K562 (cell line): ENCODE results near the gene ATP4B. TPM values are rescaled to one million over a fixed set of nuclear protein-coding genes. Genes with fewer than 3 reads are reported as not detected.
"Not testable (repeated sequence)": the region's sequence is repeated elsewhere in the genome, so short reads cannot be mapped to it uniquely, and the experiment has no call there.

Experiments used
- ATAC-seq: fragments of 200-7000 bp; cut with Tn5 transposase; 3 replicates; pipeline ENCODE4 v1.9.1; 2020; ENCODE audit warnings: moderate library complexity
- BruUV-seq: library from RNA; stranded (reverse); fragments of 400-500 nt; replicated peaks from 2 replicates; lab custom pipeline; 2021; lab: Mats Ljungman, UMichigan
- CTCF ChIA-PET: fragments of 300-600 bp; formaldehyde crosslinking; extraction: SDS; loops from one replicate; lab custom pipeline; 2021; ENCODE audit warnings: low intra/inter-chr PET ratio; lab: Yijun Ruan, JAX
- POLR2A ChIA-PET: fragments of 300-600, 350-650 bp; sonication (Branson Sonifier 250); formaldehyde crosslinking; extraction: SDS; loops from one replicate; lab custom pipeline; 2021; ENCODE audit warnings: antibody characterized with exemption, inconsistent platforms; lab: Yijun Ruan, JAX
- DNase-seq, 4 experiments: peaks; one replicate each; pipeline versions ENCODE4 v3.0.0 to v3.0.0-alpha.2; 2011 to 2018; ENCODE audit warnings: low spot score in 3 of 4, mixed read lengths in 3 of 4; ENCODE audit errors: extremely low read depth in 1 of 4
- FAIRE-seq: peaks from 2 replicates; lab custom pipeline; 2011; peaks lifted over from hg19 to GRCh38; lab: Jason Lieb, UNC
- H2AFZ ChIP-seq: 2 replicates; pipeline ENCODE4 v1.6.0; 2011; ENCODE audit warnings: low read depth, low read length, control low read depth, inconsistent platforms
- H3K27ac ChIP-seq: fragments of 200-600 bp; 3 replicates; pipeline ENCODE4 v1.8.0; 2011; ENCODE audit warnings: low read depth, mild to moderate bottlenecking, control low read depth, inconsistent platforms, low read length, moderate library complexity, mixed read lengths; ENCODE audit errors: extremely low read depth
- H3K27me3 ChIP-seq, 2 experiments: fragments of 300-600 bp in 1 of 2; 2 replicates in 1 of 2; 3 replicates in 1 of 2; pipeline versions ENCODE4 v1.6.0 to v1.8.0; 2011; ENCODE audit warnings: inconsistent platforms in 2 of 2, low read length in 2 of 2, mild to moderate bottlenecking in 1 of 2, mixed read lengths in 1 of 2, moderate library complexity in 1 of 2; ENCODE audit not compliant: control insufficient read depth in 2 of 2, insufficient read depth in 2 of 2
- H3K36me3 ChIP-seq: fragments of 300-600 bp; 3 replicates; pipeline ENCODE4 v1.8.0; 2011; ENCODE audit warnings: mild to moderate bottlenecking, low read length, inconsistent platforms; ENCODE audit not compliant: control insufficient read depth, insufficient read depth
- H3K4me1 ChIP-seq, 2 experiments: fragments of 200-600 bp in 1 of 2; replicated peaks in 1 of 2; 2 replicates in 1 of 2; 3 replicates in 1 of 2; pipeline versions ENCODE4 v1.5.1 to v1.8.0; 2011; ENCODE audit warnings: inconsistent platforms in 2 of 2, low read length in 2 of 2, mild to moderate bottlenecking in 1 of 2, mixed read lengths in 1 of 2, moderate library complexity in 1 of 2; ENCODE audit not compliant: control insufficient read depth in 2 of 2, insufficient read depth in 2 of 2
- H3K4me2 ChIP-seq: 2 replicates; pipeline ENCODE4 v1.6.1; 2011; ENCODE audit warnings: low read length, control low read depth, inconsistent platforms, mixed read lengths; ENCODE audit not compliant: insufficient read depth
- H3K4me3 ChIP-seq: fragments of 200-600 bp; sonication (generic), shearing (Covaris generic); 2 replicates; pipeline ENCODE4 v1.5.1; 2016; ENCODE audit warnings: control low read depth, inconsistent platforms
- H3K79me2 ChIP-seq: fragments of 200-600 bp; 3 replicates; pipeline ENCODE4 v1.8.0; 2011; ENCODE audit warnings: low read length, inconsistent platforms; ENCODE audit not compliant: control insufficient read depth, insufficient read depth
- H3K9ac ChIP-seq, 2 experiments: 2 replicates each; pipeline versions ENCODE4 v1.6.0 to v1.6.1; 2011; ENCODE audit warnings: low read depth in 2 of 2, low read length in 2 of 2, control low read depth in 1 of 2, inconsistent platforms in 1 of 2, mild to moderate bottlenecking in 1 of 2, mixed read lengths in 1 of 2; ENCODE audit not compliant: insufficient read depth in 1 of 2
- H3K9me1 ChIP-seq: one replicate; pipeline ENCODE4 v1.6.0; 2011; ENCODE audit warnings: inconsistent platforms, mild to moderate bottlenecking, low read length, moderate library complexity; ENCODE audit not compliant: control insufficient read depth, insufficient read depth
- H3K9me3 ChIP-seq: replicated peaks from 2 replicates; pipeline ENCODE4 v1.5.1; 2011; ENCODE audit warnings: low read depth, low read length, inconsistent platforms; ENCODE audit not compliant: control insufficient read depth, insufficient read depth
- H4K20me1 ChIP-seq: replicated peaks from 2 replicates; pipeline ENCODE4 v1.6.1; 2011; ENCODE audit warnings: low read length, inconsistent platforms, mixed read lengths; ENCODE audit not compliant: control insufficient read depth, insufficient read depth
- COPS2 ChIP-seq: fragments of 450-650 bp; conservative IDR thresholded peaks from 2 replicates; pipeline ENCODE4 v1.6.1; 2016; ENCODE audit warnings: mild to moderate bottlenecking, moderate library complexity
- EP400 ChIP-seq: fragments of 450-650 bp; IDR thresholded peaks from 2 replicates; pipeline ENCODE4 v1.6.1; 2017; ENCODE audit warnings: antibody characterized with exemption, mild to moderate bottlenecking, moderate library complexity
- SMARCC2 ChIP-seq: fragments of 450-650 bp; IDR thresholded peaks from 2 replicates; pipeline ENCODE4 v1.6.1; 2017; ENCODE audit warnings: antibody characterized with exemption, moderate library complexity, mild to moderate bottlenecking, low read depth
- ZNF280A ChIP-seq: fragments of 450-650 bp; IDR thresholded peaks from 2 replicates; pipeline ENCODE4 v1.6.1; 2018; ENCODE audit warnings: mild to moderate bottlenecking, low read depth; ENCODE audit not compliant: partially characterized antibody
- ZZZ3 ChIP-seq: fragments of 450-650 bp; IDR thresholded peaks from 2 replicates; pipeline ENCODE4 v1.6.1; 2016; ENCODE audit warnings: antibody characterized with exemption, mild to moderate bottlenecking, moderate library complexity
- WGBS: fragments of 100-300 bp; shearing (Covaris generic); methylation state at CpG from one replicate; pipeline ENCODE4 v1.1.6; 2016; ENCODE audit warnings: low coverage, mixed read lengths; ENCODE audit not compliant: insufficient coverage; ENCODE audit errors: missing lambda C conversion rate; 5-methylcytosine and 5-hydroxymethylcytosine counted together
- in situ Hi-C: fragments of 300-500 bp; cut with MboI; formaldehyde crosslinking; loops from 4 replicates; pipeline ENCODE4 v1.15.0; 2018; ENCODE audit warnings: inconsistent platforms, mixed read lengths
- intact Hi-C: fragments of 100-400 bp; cut with micrococcal nuclease; formaldehyde crosslinking; loops from 2 replicates; pipeline ENCODE4 v1.14.2; 2022
- polyA plus RNA-seq, 8 experiments: library from polyadenylated mRNA; depleted of rRNA in 4 of 8; stranded (reverse) in 5 of 8; unstranded in 3 of 8; fragments of >200 nt; fragmentation: Nextera tagmentation in 2 of 8; fragmentation: Illumina TruSeq in 1 of 8; extraction: Ambion mirVana in 2 of 8; extraction: Trizol in 1 of 8; gene quantifications; 2 replicates each; pipeline versions ENCODE4 v1.2.1 to v1.2.3, GENCODE V29; 2011 to 2014; ENCODE audit warnings: inconsistent platforms in 1 of 8, missing spikeins in 1 of 8
- total RNA-seq, 7 experiments: library from RNA; depleted of rRNA in 6 of 7; stranded (reverse); fragments of >200 nt in 6 of 7; fragmentation: Illumina TruSeq in 2 of 7; extraction: Trizol in 2 of 7; gene quantifications; 2 replicates each; pipeline versions ENCODE4 v1.2.1 to v1.2.3, GENCODE V29; 2011 to 2021; ENCODE audit warnings: low replicate concordance in 1 of 7

The ATP4B gene
- total and polyA plus RNA-seq, 9 of the 15 experiments (the other 6 are each of a cell fraction or from before 2014, with no cell fraction given) = not detected

DNA sequence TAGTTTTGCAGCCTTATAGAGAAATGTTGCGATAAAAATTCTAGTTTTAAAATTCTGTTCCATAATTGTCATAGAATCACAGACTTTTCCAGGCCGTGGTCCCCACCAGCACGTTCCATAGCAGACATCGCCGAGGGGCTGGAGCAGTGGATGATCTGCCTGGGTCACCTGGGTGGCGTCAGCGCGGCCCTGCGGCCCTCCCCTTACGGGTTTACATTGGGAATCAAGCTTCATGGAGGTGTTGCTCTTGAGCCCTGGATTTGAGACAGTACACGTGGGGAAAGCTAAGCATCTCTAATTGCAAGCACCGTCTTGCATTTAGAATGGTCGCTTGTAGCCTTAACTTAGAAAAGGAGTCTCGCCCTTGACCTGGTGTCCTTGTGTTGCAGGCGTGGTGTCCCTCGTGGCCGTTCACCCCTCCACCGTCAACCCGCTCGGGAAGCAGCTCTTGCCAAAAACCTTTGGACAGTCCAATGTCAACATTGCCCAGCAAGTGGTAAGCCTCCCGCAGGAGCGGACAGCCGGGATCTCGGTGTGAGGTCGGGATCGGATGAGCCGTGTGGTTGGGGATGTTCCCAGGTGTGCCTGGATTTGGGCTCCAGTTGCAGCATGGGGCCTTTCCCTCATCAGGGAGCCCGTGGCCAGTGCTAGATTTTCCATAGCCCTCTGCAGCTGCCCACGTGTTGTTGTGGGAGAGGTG is 35.1 kb downstream of the ATP4B start:
- in situ Hi-C loops (no loop called here), intact Hi-C loops (no loop called here)
- H4K20me1 ChIP-seq = no peaks in the 10 kb centered on the region
- no peak overlapping the region for H3K4me2 ChIP-seq
- H3K79me2 ChIP-seq = peaks cover 60% of the 10 kb centered on the region
- TF ChIP-seq COPS2 (no peak), ZZZ3 (no peak), EP400 (no peak), SMARCC2 (no peak), ZNF280A (no peak)
- H3K27ac ChIP-seq = no peak overlapping the region
- BruUV-seq = no TSS peak
- H3K4me1 ChIP-seq = no peaks in the 10 kb centered on the region
- H3K4me3 ChIP-seq = no peak overlapping the region
- H3K9me3 ChIP-seq = no peaks in the 10 kb centered on the region
- WGBS = 90% methylated on average over 18 of the region's 29 CpGs
- no peak overlapping the region for H3K9ac ChIP-seq
- no peak overlapping the region for H2AFZ ChIP-seq
- DNase-seq = no peak
- no peak for ATAC-seq
- peaks cover 67% of the 10 kb centered on the region; the same call in 2 of the 3 replicates for H3K36me3 ChIP-seq
- no peaks in the 10 kb centered on the region for H3K27me3 ChIP-seq
- FAIRE-seq = no peak
- ChIA-PET POLR2A (interaction anchor here (0.6 kb wide), 1 partner anchor 9 kb away, joined by 3 read pairs; no protein-coding TSS in a partner anchor), CTCF (no interaction called here)
- no peaks in the 10 kb centered on the region for H3K9me1 ChIP-seq

- H3K27me3 ChIP-seq, H3K4me1 ChIP-seq, H3K27ac ChIP-seq, H3K9me3 ChIP-seq, H2AFZ ChIP-seq, H4K20me1 ChIP-seq, H3K9ac ChIP-seq, H3K4me2 ChIP-seq, DNase-seq, POLR2A ChIA-PET, CTCF ChIA-PET, BruUV-seq, FAIRE-seq, H3K4me3 ChIP-seq, in situ Hi-C loops, intact Hi-C loops, H3K9me1 ChIP-seq, ATAC-seq: not testable (repeated sequence)
- 93% methylated on average over 6 of the region's 20 CpGs for WGBS
- peaks cover 65% of the 10 kb centered on the region; the same call in 2 of the 3 replicates for H3K36me3 ChIP-seq
- peaks cover 60% of the 10 kb centered on the region for H3K79me2 ChIP-seq
Measured at GRCh38 chr13:113621986-113622550, 35.9 kb downstream of the ATP4B start.
